ENCODE data around the gene CBFA2T2. TPM values are rescaled to one million over a fixed set of nuclear protein-coding genes. Genes with fewer than 3 reads are reported as not detected.
"Not testable (repeated sequence)": the region's sequence is repeated elsewhere in the genome, so short reads cannot be mapped to it uniquely, and the experiment has no call there.

CBFA2T2 gene
- total RNA-seq, 1 donor from 2014 or later: 17.5 TPM

- Mint-ChIP-seq H3K4me1 (ENCODE audit: unreplicated experiment) (no peaks in the 10 kb centered on the region), H3K9me3 (ENCODE audit: unreplicated experiment) (no peaks in the 10 kb centered on the region), H3K36me3 (ENCODE audit: low read depth, unreplicated experiment) (no peaks in the 10 kb centered on the region), H3K4me3 (ENCODE audit: unreplicated experiment) (no peak overlapping the region), H3K27me3 (ENCODE audit: unreplicated experiment) (peaks cover 8% of the 10 kb centered on the region), H3K27ac (ENCODE audit: unreplicated experiment) (no peak overlapping the region)
- TF ChIP-seq CTCF (IDR thresholded peaks at IDR 0.05; ENCODE audit: unreplicated experiment): no peak
- no peak for DNase-seq (ENCODE audit: low spot score)
Measured at GRCh38 chr20:33480048-33480447, 9.8 kb upstream of the CBFA2T2 start.

GRCh38 chr20:33481431-33481941 lies 8.4 kb upstream of the CBFA2T2 start:
- DNase-seq (ENCODE audit: low spot score): no peak

GRCh38 chr20:33482581-33482980 lies 7.3 kb upstream of the CBFA2T2 start:
- Mint-ChIP-seq H3K4me1 (ENCODE audit: unreplicated experiment) (no peaks in the 10 kb centered on the region), H3K27ac (ENCODE audit: unreplicated experiment) (no peak overlapping the region), H3K27me3 (ENCODE audit: unreplicated experiment) (peaks cover 5% of the 10 kb centered on the region), H3K36me3 (ENCODE audit: low read depth, unreplicated experiment) (no peaks in the 10 kb centered on the region), H3K9me3 (ENCODE audit: unreplicated experiment) (no peaks in the 10 kb centered on the region), H3K4me3 (ENCODE audit: unreplicated experiment) (no peak overlapping the region)
- DNase-seq (ENCODE audit: low spot score): no peak
- TF ChIP-seq CTCF (IDR thresholded peaks at IDR 0.05; ENCODE audit: unreplicated experiment): no peak

More at GRCh38 chr20:33481431-33481941, 8.4 kb upstream of the CBFA2T2 start:
- Mint-ChIP-seq H3K27me3 (ENCODE audit: unreplicated experiment) (peaks cover 5% of the 10 kb centered on the region), H3K27ac (ENCODE audit: unreplicated experiment) (no peak overlapping the region), H3K4me1 (ENCODE audit: unreplicated experiment) (no peaks in the 10 kb centered on the region), H3K9me3 (ENCODE audit: unreplicated experiment) (no peaks in the 10 kb centered on the region), H3K4me3 (ENCODE audit: unreplicated experiment) (no peak overlapping the region), H3K36me3 (ENCODE audit: low read depth, unreplicated experiment) (no peaks in the 10 kb centered on the region)
- no peak for TF ChIP-seq CTCF (IDR thresholded peaks at IDR 0.05; ENCODE audit: unreplicated experiment)

- H3K27ac Mint-ChIP-seq (ENCODE audit: unreplicated experiment); H3K4me3 Mint-ChIP-seq (ENCODE audit: unreplicated experiment); DNase-seq (ENCODE audit: low spot score); H3K36me3 Mint-ChIP-seq (ENCODE audit: low read depth, unreplicated experiment); H3K27me3 Mint-ChIP-seq (ENCODE audit: unreplicated experiment); H3K4me1 Mint-ChIP-seq (ENCODE audit: unreplicated experiment); H3K9me3 Mint-ChIP-seq (ENCODE audit: unreplicated experiment): not testable (repeated sequence)
Measured at GRCh38 chr20:33483186-33483585, 6.7 kb upstream of the CBFA2T2 start.

- no peaks in the 10 kb centered on the region for H3K4me1 Mint-ChIP-seq (ENCODE audit: unreplicated experiment)
- no peaks in the 10 kb centered on the region for H3K9me3 Mint-ChIP-seq (ENCODE audit: unreplicated experiment)
- no peaks in the 10 kb centered on the region for H3K36me3 Mint-ChIP-seq (ENCODE audit: low read depth, unreplicated experiment)
- H3K27ac Mint-ChIP-seq (ENCODE audit: unreplicated experiment): no peak overlapping the region
- no peak overlapping the region for H3K4me3 Mint-ChIP-seq (ENCODE audit: unreplicated experiment)
- no peak for DNase-seq (ENCODE audit: low spot score)
- no peak for TF ChIP-seq CTCF (IDR thresholded peaks at IDR 0.05; ENCODE audit: unreplicated experiment)
- no peaks in the 10 kb centered on the region for H3K27me3 Mint-ChIP-seq (ENCODE audit: unreplicated experiment)
Measured at GRCh38 chr20:33488201-33488600, 1.7 kb upstream of the CBFA2T2 start.

GRCh38 chr20:33488661-33489494 lies 1.0 kb upstream of the CBFA2T2 start:
- not testable (repeated sequence) for H3K4me3 Mint-ChIP-seq (ENCODE audit: unreplicated experiment)

More at GRCh38 chr20:33488661-33489494, 1.0 kb upstream of the CBFA2T2 start:
- H3K27me3 Mint-ChIP-seq (ENCODE audit: unreplicated experiment); H3K4me1 Mint-ChIP-seq (ENCODE audit: unreplicated experiment); DNase-seq (ENCODE audit: low spot score); H3K27ac Mint-ChIP-seq (ENCODE audit: unreplicated experiment); H3K9me3 Mint-ChIP-seq (ENCODE audit: unreplicated experiment); H3K36me3 Mint-ChIP-seq (ENCODE audit: low read depth, unreplicated experiment): not testable (repeated sequence)

All from endothelial cell (in vitro differentiated cells).